CD4-positive, alpha-beta T cell treated with Interleukin-4 for 1 hour (primary cell): ENCODE data around the gene HNRNPR.

Experiments
- DNase-seq, 2 donors: peaks; one replicate each; pipeline ENCODE4 v3.0.0-alpha.2; 2020 to 2022

The HNRNPR gene

GRCh38 chr1:23368562-23369334 is 24.7 kb upstream of the HNRNPR start:
- peak; percentile 85 to 86 for DNase-seq

DNA sequence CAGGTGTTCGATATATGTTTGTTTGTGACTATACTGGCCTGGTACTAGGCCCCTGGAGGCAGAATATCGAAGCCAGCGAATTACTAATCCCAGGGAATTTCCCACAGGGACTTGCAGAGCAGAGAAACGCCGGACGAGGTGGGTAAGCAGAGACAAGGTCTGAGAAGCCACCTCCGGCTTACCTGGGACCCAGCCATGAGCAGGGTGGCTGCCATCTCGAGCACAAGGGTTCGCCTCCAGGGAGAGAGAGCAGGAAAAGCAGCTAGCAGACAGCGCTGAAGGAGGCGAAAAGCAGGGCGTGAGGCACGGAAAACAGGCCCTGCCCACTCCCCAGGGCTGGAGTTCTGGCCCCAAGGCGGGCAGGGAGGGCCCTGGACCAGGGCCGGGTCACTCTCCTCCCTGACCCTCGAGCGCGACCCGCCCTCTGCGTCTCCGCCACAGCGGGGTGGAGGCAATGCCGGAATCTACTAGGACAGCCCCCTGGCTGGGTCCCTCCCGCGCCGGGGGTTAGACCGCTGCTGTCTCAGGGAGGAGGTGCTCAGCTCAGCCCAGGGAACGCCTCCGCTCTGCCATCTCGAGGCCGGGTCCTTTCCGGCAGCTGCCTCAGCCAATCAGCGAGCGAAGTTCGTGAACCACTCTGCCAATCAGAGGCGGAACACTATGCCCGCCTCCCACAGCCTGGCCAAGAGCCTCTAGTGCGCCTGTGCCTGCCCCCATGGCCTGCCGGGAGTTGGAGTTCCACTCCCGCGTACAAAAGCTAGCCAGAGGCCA is 23.9 kb upstream of the HNRNPR start:
- DNase-seq: peak; percentile 99

GRCh38 chr1:23367451-23367790 is 23.3 kb upstream of the HNRNPR start:
- DNase-seq: no peak

DNA sequence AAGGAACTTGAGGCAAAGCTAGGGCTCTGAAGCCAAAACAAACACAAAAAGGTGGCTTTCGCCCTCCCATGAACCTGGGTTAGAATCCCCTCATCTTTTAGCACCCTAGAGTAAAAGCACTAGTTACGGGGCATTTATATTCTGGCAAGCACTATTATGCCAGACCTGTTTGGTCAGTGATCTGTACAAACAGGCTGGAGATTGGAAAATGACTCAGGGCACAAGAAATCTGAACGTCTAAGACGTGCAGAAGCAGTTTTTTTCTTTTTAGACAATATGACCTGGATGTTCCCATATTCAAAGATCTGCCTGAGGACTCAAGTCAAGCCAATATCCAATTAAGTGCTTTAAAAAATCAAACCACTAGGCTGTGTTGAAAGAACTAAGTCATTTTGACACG is 22.5 kb upstream of the HNRNPR start:
- DNase-seq: no peak

- DNase-seq: no peak
These were observed 22.1 kb upstream of the HNRNPR start for GRCh38 chr1:23366146-23366545.

- no peak for DNase-seq
These were observed 18.2 kb upstream of the HNRNPR start for GRCh38 chr1:23362218-23362713.

DNA sequence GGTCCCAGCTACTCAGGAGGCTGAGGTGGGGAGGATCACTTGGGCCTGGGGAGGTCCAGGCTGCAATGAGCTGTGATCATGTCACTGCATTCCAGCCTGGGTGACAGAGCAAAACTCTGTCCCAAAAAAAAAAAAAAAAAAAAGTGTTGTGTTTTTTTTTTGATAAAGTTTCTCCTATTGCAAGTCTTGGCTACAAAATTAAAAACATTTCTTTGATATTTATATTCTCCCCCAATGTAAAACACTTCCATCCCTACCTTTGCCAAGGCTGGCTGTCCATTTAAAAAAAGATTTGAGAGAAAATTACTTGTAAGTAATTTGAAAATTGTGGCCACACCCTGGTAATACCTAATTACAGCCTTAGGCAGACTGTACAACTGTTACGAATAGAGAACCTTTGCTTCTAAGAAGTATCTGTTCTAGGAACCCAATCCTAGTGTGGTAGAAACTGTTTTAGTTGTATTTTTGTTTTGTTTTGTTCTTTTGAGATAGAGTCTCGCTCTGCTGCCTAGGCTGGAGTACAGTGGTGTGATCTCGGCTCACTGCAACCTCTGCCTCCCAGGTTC is 14.3 kb upstream of the HNRNPR start:
- no peak for DNase-seq

DNA sequence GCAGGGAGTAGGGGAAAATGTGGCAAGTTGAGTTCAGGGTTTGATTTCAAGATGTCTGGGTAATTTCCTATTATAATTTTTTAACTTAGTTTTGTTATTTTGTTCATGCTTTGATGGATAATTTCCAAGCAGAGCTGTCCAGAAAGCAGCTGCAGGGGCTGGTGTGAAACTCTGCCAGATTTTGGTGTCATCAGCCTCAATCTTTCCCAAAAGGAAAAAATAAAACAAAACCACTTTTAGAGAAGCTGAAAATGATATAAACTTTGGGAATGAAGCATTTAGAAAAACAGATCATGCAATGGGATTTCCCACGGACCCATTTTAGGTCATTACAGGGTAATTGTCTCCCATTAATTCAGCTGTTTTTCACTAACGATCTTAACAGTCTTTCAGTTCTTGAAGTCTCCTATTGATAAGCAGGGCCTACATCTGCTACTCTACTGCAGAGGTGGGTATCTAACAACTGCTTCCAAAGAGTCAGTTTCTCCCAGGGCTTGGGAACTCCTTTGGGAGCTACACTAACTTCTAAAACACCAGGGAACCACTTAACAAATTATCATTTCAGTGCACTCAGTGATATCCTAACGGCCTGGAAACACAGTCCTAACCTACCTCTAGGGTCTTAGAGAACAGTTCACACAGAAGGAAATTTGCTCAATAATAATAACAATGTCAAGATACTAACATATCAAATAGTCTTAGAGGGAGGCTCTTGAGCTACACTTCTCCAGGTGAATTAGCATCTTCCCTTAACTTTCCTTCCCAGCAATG is 13.2 kb upstream of the HNRNPR start:
- DNase-seq: no peak

DNA sequence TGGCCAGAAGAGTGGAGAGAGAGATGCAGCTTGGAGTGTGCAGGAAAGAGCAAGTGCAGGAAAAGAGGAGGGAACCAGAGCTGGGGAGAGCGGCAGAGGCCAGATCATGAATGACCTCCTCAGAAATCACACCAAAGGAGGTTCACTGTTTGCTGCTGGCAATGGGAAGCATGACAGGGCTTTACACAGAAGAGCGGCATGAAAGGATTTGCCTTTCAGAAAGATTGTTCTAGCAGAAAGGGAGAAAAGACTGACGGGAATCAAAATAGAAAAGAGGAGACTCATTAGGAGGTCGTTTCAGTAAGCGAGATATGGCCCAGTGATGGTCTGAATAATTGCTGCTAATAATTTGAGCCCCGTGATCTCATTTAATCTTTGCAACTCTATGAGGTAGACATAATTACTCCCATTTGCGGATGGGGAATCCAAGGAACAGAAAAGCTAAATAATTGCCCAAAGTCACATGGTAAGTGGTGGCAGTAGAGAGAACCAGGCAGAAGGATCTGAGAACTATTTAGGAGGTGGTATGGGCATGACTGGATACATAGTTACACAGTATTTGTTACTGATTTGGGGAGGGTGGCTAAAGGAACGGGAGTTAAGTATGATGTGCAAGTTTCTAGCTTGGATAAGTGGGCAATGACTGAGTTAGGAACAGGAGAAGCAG is 12.5 kb upstream of the HNRNPR start:
- no peak for DNase-seq

DNA sequence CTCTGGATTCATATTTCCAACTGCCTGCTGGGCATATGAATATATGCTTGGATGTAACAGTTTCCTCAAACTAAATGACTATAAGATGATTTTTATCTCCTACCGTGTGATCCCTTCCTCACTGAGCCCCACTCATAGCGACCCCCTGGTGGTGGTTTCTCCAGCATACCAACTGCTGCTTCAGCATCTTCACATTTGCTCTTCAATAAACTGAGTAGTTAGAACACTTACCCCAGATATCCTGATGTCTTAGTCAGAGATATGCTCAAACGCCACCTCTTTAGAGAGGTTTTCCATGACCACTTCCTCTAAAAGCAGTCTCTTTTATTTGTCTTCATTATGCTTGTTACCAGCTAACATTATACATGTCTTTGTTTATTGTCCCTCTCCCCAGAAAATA is 10.2 kb upstream of the HNRNPR start:
- no peak for DNase-seq

DNA sequence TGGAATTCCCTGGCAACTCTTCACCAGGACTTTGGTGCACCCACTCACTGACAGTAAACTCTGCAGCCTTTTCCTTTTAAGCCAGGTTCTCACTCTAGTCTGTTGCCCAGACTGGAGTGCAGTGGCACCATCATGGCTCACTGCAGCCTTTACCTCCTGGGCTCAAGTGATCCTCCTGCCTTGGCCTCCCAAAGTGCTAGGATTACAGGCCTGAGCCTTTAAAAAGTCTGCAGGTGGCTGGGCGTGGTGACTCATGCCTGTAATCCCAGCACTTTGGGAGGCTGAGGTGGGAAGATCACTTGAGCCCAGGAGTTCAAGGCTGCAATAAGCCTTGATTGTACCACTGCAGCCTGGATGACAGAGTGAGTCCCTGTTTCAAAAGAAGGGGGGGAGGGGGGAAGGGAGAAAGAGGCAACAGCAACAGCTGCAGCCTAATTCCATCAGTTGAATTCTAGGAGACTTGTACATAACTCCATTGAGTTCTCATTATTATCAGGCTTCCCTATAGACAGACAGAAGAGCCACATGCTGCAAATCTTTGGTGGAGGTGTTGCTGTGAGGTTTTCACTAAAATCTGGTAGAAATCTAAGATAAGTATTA is 8.1 kb upstream of the HNRNPR start:
- no peak for DNase-seq

DNA sequence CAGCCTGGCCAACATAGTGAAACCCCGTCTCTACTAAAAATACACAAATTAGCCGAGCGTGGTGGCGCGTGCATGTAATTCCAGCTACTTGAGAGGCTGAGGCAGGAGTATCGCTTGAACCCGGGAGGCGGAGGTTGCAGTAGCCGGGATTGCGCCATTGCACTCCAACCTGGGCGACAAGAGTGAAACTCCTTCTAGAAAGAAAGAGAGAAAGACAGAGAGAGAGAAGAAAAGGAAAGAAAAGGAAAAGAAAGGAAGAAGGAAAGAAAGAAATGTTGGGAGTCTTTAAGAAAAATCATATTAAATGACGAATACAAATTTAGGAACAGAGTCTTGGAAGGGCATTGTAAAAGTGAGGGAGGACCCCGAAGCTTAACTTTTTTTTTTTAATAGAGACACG is 1.8 kb upstream of the HNRNPR start:
- DNase-seq: no peak

DNA sequence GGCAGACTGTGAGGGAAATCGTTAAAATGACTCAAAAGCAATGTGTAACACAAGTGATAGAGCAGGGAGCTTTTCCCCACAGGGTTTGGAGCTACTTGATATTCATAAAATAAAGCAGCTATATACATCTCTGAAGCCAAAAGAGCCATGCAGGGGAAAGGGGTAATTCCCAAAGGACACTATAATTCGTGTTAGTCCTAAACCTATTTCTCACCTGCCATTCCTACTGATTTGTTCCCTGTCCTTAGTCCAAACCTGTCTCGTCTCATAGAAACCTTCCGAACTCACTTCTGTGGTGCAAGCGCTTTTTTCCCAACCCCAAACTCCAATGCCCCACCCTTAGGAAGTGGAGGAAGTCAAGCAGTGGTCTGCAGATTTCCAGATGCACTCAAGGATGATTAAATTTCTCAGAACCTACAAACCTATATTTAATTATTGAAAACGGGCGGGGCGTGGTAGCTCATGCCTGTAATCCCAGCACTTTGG is 946 bp upstream of the HNRNPR start:
- DNase-seq: no peak

GRCh38 chr1:23343221-23344110 is 618 bp downstream of the HNRNPR start:
- DNase-seq: peak in 1 of 2 donors; percentile 31

GRCh38 chr1:23341931-23342692 is 2.0 kb downstream of the HNRNPR start:
- peak in 1 of 2 donors; percentile 51 for DNase-seq

DNA sequence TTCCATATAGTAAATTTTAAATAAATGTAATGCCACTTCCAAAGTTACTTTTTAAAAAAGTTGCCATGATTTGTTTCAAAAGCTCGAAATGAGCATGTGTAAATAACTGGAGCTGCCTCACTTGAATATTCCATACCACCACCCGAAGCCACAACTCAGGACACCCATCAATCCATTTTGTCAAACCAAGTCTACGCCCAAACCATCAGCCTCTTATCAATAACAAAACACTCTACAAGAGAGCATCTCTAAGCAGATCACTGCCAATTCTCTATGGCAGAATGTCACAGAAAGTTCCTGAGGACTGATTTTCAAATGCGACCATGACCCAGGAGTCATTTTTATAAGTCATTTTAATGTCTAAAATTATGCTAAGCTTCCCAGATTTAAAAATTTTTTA is 4.5 kb downstream of the HNRNPR start:
- no peak for DNase-seq

- no peak for DNase-seq
These were observed 6.2 kb downstream of the HNRNPR start for GRCh38 chr1:23337869-23338268.

GRCh38 chr1:23331713-23332112 is 12.4 kb downstream of the HNRNPR start:
- no peak for DNase-seq

DNA sequence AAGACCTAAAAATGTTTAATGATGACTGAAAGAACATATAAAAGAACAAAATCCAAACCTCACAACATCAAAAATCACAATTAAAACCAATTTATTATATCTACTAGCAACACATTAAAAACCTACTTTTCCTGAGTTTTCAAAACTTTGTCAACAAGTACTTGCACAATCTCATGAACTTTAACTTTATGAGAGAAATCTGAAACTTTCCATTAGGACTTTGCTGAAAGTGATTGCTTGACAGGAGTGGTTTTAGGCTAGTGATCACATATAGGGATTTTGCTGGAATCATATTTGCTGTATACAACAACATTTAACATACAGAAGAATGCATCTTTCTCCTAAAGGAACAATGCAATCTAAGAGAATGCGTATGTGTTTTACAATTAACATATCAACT is 13.2 kb downstream of the HNRNPR start:
- DNase-seq: no peak

- DNase-seq: no peak
These were observed 18.7 kb downstream of the HNRNPR start for GRCh38 chr1:23325393-23325792.
